ENCODE measurements around the gene CHN1.

CHN1 gene

DNA sequence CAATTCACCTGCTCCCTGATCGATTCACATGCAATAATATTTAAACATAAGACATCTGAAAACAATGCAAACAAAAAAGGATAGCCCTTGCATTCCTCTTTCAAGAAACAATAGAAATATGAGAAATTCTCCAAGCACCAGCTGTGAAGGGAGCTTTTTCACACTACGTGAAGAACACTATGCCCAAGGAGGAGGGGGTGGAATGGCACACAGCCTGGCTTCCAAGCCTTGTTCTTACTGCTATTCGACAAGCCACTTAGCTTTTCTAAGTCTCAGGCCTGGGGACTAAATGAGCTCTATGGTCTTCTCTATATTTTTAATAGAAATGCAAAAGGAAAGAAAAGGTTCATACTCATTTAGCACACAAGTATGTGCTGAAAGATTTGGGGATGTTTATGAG is 148.7 kb downstream of the CHN1 start:
- TF ChIP-seq, protein P1, sequence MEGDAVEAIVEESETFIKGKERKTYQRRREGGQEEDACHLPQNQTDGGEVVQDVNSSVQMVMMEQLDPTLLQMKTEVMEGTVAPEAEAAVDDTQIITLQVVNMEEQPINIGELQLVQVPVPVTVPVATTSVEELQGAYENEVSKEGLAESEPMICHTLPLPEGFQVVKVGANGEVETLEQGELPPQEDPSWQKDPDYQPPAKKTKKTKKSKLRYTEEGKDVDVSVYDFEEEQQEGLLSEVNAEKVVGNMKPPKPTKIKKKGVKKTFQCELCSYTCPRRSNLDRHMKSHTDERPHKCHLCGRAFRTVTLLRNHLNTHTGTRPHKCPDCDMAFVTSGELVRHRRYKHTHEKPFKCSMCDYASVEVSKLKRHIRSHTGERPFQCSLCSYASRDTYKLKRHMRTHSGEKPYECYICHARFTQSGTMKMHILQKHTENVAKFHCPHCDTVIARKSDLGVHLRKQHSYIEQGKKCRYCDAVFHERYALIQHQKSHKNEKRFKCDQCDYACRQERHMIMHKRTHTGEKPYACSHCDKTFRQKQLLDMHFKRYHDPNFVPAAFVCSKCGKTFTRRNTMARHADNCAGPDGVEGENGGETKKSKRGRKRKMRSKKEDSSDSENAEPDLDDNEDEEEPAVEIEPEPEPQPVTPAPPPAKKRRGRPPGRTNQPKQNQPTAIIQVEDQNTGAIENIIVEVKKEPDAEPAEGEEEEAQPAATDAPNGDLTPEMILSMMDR (IDR thresholded peaks at IDR 0.05; ENCODE audit: insufficient read depth, low read depth, low read length, missing control alignments) = no peak
- DNase-seq (ENCODE audit: low read depth) = no peak
- no peak overlapping the region for H3K4me3 ChIP-seq (ENCODE audit: low read length)

DNA sequence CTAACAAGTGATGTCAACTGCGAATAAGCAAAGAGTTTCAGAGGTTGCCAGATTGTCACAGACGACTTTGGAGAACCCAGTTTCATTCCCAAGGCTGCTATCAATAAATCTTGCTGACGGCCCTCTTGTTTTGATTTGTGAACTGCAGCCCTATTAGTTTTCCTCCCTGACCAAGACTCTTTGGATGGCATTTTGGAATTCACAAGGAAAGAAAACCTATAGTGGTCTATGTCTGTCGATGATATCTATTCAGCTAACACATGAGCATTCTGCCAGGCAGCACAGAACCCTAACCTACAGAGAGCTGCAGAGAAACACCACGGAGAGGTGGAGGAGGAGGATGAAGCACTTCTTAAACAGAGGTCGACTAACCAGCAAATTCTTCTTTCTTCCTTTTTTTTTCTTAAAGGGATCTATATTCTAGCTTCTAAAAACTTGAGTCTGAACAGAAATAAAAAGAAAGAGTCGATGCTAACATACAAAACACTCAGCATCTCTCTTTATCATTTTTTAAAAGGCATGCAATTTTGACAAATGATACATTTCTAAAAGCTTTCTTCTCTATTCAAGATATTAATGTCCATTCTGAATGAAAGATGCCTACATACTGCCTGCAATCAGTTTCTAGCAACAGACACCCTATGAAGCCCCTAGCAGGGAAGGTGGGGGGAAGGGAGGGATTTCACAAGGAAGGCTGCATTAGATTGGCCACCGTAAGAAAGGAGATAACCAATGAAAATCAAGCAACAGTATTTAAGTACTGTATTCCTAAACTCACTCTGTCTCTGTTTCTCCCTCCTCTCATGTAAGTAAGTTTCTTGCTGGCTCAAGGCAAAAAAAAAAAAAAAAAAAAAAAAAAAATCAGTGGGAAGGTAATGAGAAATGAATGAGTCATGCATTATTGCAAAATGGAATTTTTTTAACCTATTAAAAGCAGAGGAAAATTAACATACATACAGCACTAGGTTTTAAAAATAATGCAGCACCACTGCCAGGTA is 157.9 kb downstream of the CHN1 start:
- TF ChIP-seq, protein P1 (IDR thresholded peaks at IDR 0.05; ENCODE audit: insufficient read depth, low read depth, low read length, missing control alignments) = no peak
- peak; percentile 72 for DNase-seq (ENCODE audit: low read depth)
- H3K4me3 ChIP-seq (ENCODE audit: low read length) = no peak overlapping the region

DNA sequence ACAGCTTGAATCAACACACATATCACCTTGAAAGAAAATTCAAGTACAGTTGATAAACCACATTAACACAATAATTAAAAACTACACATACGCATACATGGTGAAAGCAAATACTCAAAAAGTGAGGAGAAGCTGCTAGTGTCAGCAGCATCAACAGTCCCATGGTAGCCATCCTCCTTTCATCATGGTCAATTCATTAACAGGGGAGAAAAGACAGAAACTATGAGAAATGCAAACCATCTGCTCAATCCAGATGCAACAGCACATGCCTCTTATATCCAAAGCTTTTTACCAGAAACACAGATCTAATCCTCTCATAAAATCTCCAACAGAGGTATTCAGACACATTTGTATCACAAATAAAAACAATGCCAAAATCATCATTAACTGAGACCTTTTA is 159.0 kb downstream of the CHN1 start:
- no peak for DNase-seq (ENCODE audit: low read depth)
- TF ChIP-seq, protein P1 (IDR thresholded peaks at IDR 0.05; ENCODE audit: insufficient read depth, low read depth, low read length, missing control alignments) = no peak
- H3K4me3 ChIP-seq (ENCODE audit: low read length) = no peak overlapping the region

DNA sequence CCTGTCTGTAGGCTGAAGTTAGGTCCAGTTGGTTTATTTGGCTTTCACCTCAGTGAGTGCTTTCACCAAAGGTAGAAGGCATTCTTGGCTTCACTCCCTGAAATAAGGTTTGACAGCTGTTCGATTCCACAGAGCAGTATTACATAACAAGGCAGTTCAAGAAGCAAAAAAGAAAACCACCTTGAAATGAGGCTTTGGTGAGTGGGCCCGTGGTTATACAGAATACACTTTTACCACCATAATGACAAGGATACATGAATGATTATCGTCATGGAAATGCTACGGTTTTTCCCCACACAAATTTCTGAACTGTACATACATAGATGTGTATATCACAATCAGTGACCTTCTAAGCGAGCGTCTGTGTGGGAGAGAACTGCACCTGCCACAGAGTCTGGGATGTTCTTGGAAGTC is 160.9 kb downstream of the CHN1 start:
- H3K4me3 ChIP-seq (ENCODE audit: low read length) = no peak overlapping the region
- TF ChIP-seq, protein P1 (IDR thresholded peaks at IDR 0.05; ENCODE audit: insufficient read depth, low read depth, low read length, missing control alignments) = no peak
- DNase-seq (ENCODE audit: low read depth) = no peak

DNA sequence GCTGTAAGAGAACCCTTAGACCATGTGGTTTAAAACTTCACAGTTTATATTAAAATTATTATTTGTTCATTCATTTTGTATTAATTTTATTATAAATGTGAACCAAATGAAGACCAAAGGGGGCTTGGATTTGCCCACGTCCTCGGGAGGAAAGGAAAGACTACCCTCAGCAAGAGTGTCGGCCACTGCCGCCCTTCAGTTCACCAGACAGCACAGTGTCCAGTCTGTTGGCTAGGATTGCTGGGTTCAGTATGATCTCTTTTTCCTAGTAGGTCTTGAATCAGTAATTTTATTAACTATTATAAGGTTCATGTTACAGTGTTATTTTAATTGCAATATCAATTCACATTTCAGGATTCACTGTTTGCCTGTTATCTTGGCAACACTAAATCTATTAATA is 162.7 kb downstream of the CHN1 start:
- DNase-seq (ENCODE audit: low read depth) = no peak
- TF ChIP-seq, protein P1 (IDR thresholded peaks at IDR 0.05; ENCODE audit: insufficient read depth, low read depth, low read length, missing control alignments) = no peak
- H3K4me3 ChIP-seq (ENCODE audit: low read length) = no peak overlapping the region

DNA sequence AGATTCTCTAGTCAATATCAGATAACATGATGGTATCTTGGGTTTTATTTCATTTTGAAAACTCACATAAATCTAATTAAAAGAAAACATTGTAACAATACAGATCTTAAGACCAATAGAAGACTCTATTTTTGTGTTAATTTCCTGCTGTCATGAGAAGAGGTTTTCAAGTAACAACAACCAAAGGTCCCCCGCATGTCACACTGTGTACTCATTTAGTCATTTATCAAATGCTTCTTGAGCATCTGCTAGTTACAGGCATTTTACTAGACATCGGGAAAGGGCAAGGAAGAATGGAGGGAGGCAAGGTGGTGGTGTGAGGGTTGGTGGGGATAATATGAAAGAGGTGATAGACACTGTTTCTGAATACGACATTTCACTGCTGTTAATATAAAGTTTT is 163.2 kb downstream of the CHN1 start:
- H3K4me3 ChIP-seq (ENCODE audit: low read length) = no peak overlapping the region
- no peak for DNase-seq (ENCODE audit: low read depth)
- TF ChIP-seq, protein P1 (IDR thresholded peaks at IDR 0.05; ENCODE audit: insufficient read depth, low read depth, low read length, missing control alignments) = no peak
